HCT116 (cell line): Measurements from ENCODE around the gene ZNF282. TPM values are rescaled to one million over a fixed set of nuclear protein-coding genes. Genes with fewer than 3 reads are reported as not detected.

ENCODE experiments used
- ATAC-seq: fragments of 200-7000 bp; cut with Tn5 transposase; 2 replicates; pipeline ENCODE4 v1.9.1; 2020; ENCODE audit warnings: mild to moderate bottlenecking, moderate library complexity
- BruUV-seq: library from RNA; stranded (reverse); fragments of 400-500 nt; replicated peaks from 2 replicates; lab custom pipeline; 2021; lab: Mats Ljungman, UMichigan
- CTCF ChIA-PET: fragments of 300-600 bp; sonication (Branson Sonifier 250); formaldehyde crosslinking; loops from one replicate; lab custom pipeline; 2021; ENCODE audit warnings: antibody characterized with exemption; lab: Charles Lee
- POLR2A ChIA-PET: fragments of 300-600, 350-600 bp; sonication (Branson Sonifier 250); formaldehyde crosslinking; loops from one replicate; lab custom pipeline; 2021; ENCODE audit warnings: antibody characterized with exemption; lab: Charles Lee
- RAD21 ChIA-PET, 2 experiments: fragments of 300-600 bp; sonication (Branson Sonifier 250); formaldehyde crosslinking; loops; one replicate each; lab custom pipeline; 2023; ENCODE audit warnings: low total read pairs in 2 of 2; ENCODE audit not compliant: uncharacterized antibody in 2 of 2, unreplicated experiment in 2 of 2, low non-redundant PET in 1 of 2; lab: Charles Lee
- DNase-seq: peaks from one replicate; pipeline ENCODE4 v3.0.0-alpha.2; 2010; ENCODE audit warnings: low read depth, low spot score
- H2AFZ ChIP-seq: fragments of 200-600 bp; shearing (Covaris generic), sonication (generic); 2 replicates; pipeline ENCODE4 v1.6.1; 2017; ENCODE audit warnings: low read depth, mixed run types, mixed read lengths, antibody characterized with exemption, low read length; ENCODE audit not compliant: poor library complexity, severe bottlenecking
- H3K27ac ChIP-seq: 2 replicates; pipeline ENCODE4 v1.5.1; 2012; ENCODE audit warnings: low read depth, low read length
- H3K27me3 ChIP-seq: fragments of 200-600 bp; sonication (generic); 2 replicates; pipeline ENCODE4 v1.6.1; 2016; ENCODE audit warnings: mixed run types, low read length, mixed read lengths; ENCODE audit not compliant: insufficient read depth
- H3K36me3 ChIP-seq, 2 experiments: fragments of 200-500 bp in 1 of 2; fragments of 200-600 bp in 1 of 2; sonication (Bioruptor generic) in 1 of 2; sonication (generic) in 1 of 2; 2 replicates each; pipeline versions ENCODE4 v1.5.1 to v1.6.1; 2014 to 2016; ENCODE audit warnings: low read length in 2 of 2, inconsistent platforms in 1 of 2, mixed read lengths in 1 of 2, mixed run types in 1 of 2; ENCODE audit not compliant: insufficient read depth in 2 of 2, control insufficient read depth in 1 of 2
- H3K4me1 ChIP-seq, 2 experiments: fragments of 200-600 bp in 1 of 2; sonication (generic) in 1 of 2; 2 replicates each; pipeline versions ENCODE4 v1.5.1 to v1.6.1; 2012 to 2017; ENCODE audit warnings: low read length in 2 of 2, inconsistent platforms in 1 of 2, mild to moderate bottlenecking in 1 of 2, mixed read lengths in 1 of 2, mixed run types in 1 of 2, moderate library complexity in 1 of 2; ENCODE audit not compliant: insufficient read depth in 2 of 2, control insufficient read depth in 1 of 2
- H3K4me2 ChIP-seq: fragments of 200-600 bp; sonication (generic); 2 replicates; pipeline ENCODE4 v1.6.1; 2017; ENCODE audit warnings: mixed run types, low read length, mixed read lengths
- H3K4me3 ChIP-seq, 2 experiments: fragments of 200-600 bp in 1 of 2; sonication (generic) in 1 of 2; replicated peaks in 1 of 2; 2 replicates each; pipeline ENCODE4 v1.5.1; 2011 to 2016; ENCODE audit warnings: low read length in 2 of 2, control low read depth in 1 of 2, low read depth in 1 of 2, mild to moderate bottlenecking in 1 of 2, mixed read lengths in 1 of 2, mixed run types in 1 of 2
- H3K79me2 ChIP-seq: fragments of 200-600 bp; sonication (generic); 2 replicates; pipeline ENCODE4 v1.6.1; 2017; ENCODE audit warnings: mild to moderate bottlenecking, mixed run types, low read length, moderate library complexity, mixed read lengths; ENCODE audit not compliant: insufficient read depth
- H3K9ac ChIP-seq: fragments of 200-600 bp; sonication (generic); 2 replicates; pipeline ENCODE4 v1.6.1; 2016; ENCODE audit warnings: low read length, mixed read lengths
- H3K9me2 ChIP-seq: fragments of 200-600 bp; sonication (generic), shearing (Covaris generic); 2 replicates; pipeline ENCODE4 v1.6.1; 2017; ENCODE audit warnings: mixed run types, mild to moderate bottlenecking, moderate library complexity; ENCODE audit not compliant: insufficient read depth
- H3K9me3 ChIP-seq, 2 experiments: fragments of 200-500 bp in 1 of 2; fragments of 200-600 bp in 1 of 2; sonication (Bioruptor generic) in 1 of 2; sonication (generic) in 1 of 2; 2 replicates each; pipeline ENCODE4 v1.6.1; 2014 to 2017; ENCODE audit warnings: low read length in 2 of 2, mixed read lengths in 2 of 2, inconsistent platforms in 1 of 2, low read depth in 1 of 2, mild to moderate bottlenecking in 1 of 2, mixed run types in 1 of 2, moderate library complexity in 1 of 2; ENCODE audit not compliant: control insufficient read depth in 1 of 2, insufficient read depth in 1 of 2
- H4K20me1 ChIP-seq: fragments of 200-600 bp; sonication (generic), shearing (Covaris generic); 2 replicates; pipeline ENCODE4 v1.6.1; 2017; ENCODE audit warnings: mixed run types, mild to moderate bottlenecking, moderate library complexity; ENCODE audit not compliant: insufficient read depth
- CTCF ChIP-seq, 3 experiments: fragments of 200-600 bp in 1 of 3; sonication (generic) in 1 of 3; IDR thresholded peaks in 2 of 3; conservative IDR thresholded peaks in 1 of 3; 2 replicates each; pipeline ENCODE4 v1.5.1; 2012 to 2017; ENCODE audit warnings: low read depth in 2 of 3, low read length in 2 of 3, antibody characterized with exemption in 1 of 3, borderline replicate concordance in 1 of 3, control low read depth in 1 of 3, mild to moderate bottlenecking in 1 of 3, mixed read lengths in 1 of 3, mixed run types in 1 of 3, moderate library complexity in 1 of 3; ENCODE audit not compliant: insufficient read depth in 1 of 3
- FOSL1 ChIP-seq: IDR thresholded peaks from 2 replicates; pipeline ENCODE4 v1.6.1; 2012; ENCODE audit warnings: low read depth
- JUND ChIP-seq: IDR thresholded peaks from 2 replicates; pipeline ENCODE4 v1.6.1; 2012
- POLR2A ChIP-seq: IDR thresholded peaks from 2 replicates; pipeline ENCODE4 v1.7.0; 2011; ENCODE audit warnings: borderline replicate concordance; ENCODE audit not compliant: insufficient read depth, insufficient read length; ENCODE audit errors: extremely low read depth
- REST ChIP-seq: IDR thresholded peaks from 2 replicates; pipeline ENCODE4 v1.6.1; 2012; ENCODE audit warnings: low read depth
- SP1 ChIP-seq: IDR thresholded peaks from 2 replicates; pipeline ENCODE4 v1.6.1; 2012; ENCODE audit warnings: low read depth
- ZNF274 ChIP-seq: fragments of 200-500 bp; sonication (Bioruptor generic); IDR thresholded peaks from 2 replicates; pipeline ENCODE4 v1.6.1; 2014; ENCODE audit warnings: mild to moderate bottlenecking, low read depth, low read length, inconsistent platforms
- intact Hi-C: fragments of 100-400 bp; cut with micrococcal nuclease; formaldehyde crosslinking; loops from 2 replicates; pipeline ENCODE4 v1.10.0; 2022
- total RNA-seq: library from RNA; stranded (reverse); gene quantifications from one replicate; pipeline ENCODE4 v1.2.1, GENCODE V29; 2021; ENCODE audit not compliant: unreplicated experiment

The ZNF282 gene
- total RNA-seq, 1 experiment from 2014 or later, result 30.4 TPM

- H3K4me1 ChIP-seq, result peaks cover 8 to 20% of the 10 kb centered on the region in 2 experiments
- no peaks in the 10 kb centered on the region for H3K9me3 ChIP-seq
- POLR2A ChIA-PET, result interaction anchor here (0.9 kb wide), 1 partner anchor 13 kb away, joined by 3 read pairs; no protein-coding TSS in a partner anchor
- BruUV-seq, result no TSS peak
- TF ChIP-seq JUND, result peak; percentile 44; the same call in 1 of the 2 replicates
- no peak; the same call in 1 of the 2 replicates for TF ChIP-seq SP1
- peak; percentile 54; the same call in 1 of the 2 replicates for TF ChIP-seq FOSL1
- peaks cover 10 to 13% of the 10 kb centered on the region in 2 experiments; a peak in 3 of 4 replicates for H3K36me3 ChIP-seq
- peaks cover 29% of the 10 kb centered on the region for H3K79me2 ChIP-seq
- intact Hi-C loops, result no loop called here
- ATAC-seq (peak; percentile 68), DNase-seq (no peak)
- 0 out of 2 replicates have a peak overlapping the region, but pooled peaks have one; percentile 11 for H3K27ac ChIP-seq
- no peak overlapping the region for H3K9ac ChIP-seq
- RAD21 ChIA-PET, result no interaction called here
- H3K9me2 ChIP-seq, result no peaks in the 10 kb centered on the region
- H3K4me2 ChIP-seq, result peak overlapping the region; percentile 55
- no peak overlapping the region for H3K4me3 ChIP-seq
- CTCF ChIA-PET, result interaction anchor here (0.6 to 1.5 kb wide), 2 partner anchors 15 to 24 kb away, joined by 3 to 5 read pairs; partner anchors contain the start of gene ZNF398
- H2AFZ ChIP-seq, result no peak overlapping the region
- H4K20me1 ChIP-seq, result no peaks in the 10 kb centered on the region
- no peaks in the 10 kb centered on the region for H3K27me3 ChIP-seq
Observed at GRCh38 chr7:149161241-149161848, 34.0 kb upstream of the ZNF282 start.

GRCh38 chr7:149166142-149166541 is 29.2 kb upstream of the ZNF282 start:
- no peak overlapping the region for H2AFZ ChIP-seq
- no TSS peak for BruUV-seq
- H3K9ac ChIP-seq, result no peak overlapping the region
- DNase-seq (no peak), ATAC-seq (no peak)
- intact Hi-C loops, result no loop called here
- H4K20me1 ChIP-seq, result no peaks in the 10 kb centered on the region
- no peak for TF ChIP-seq ZNF274
- TF ChIP-seq REST, result no peak
- no peak for TF ChIP-seq FOSL1
- TF ChIP-seq CTCF (IDR thresholded peaks at IDR 0.05 in 2 of 3, conservative IDR thresholded peaks at IDR 0.05 in 1 of 3; ENCODE audit: borderline replicate concordance in 1 of 3, insufficient read depth in 1 of 3, low read depth in 2 of 3, low read length in 2 of 3), result no peak
- TF ChIP-seq POLR2A, result no peak
- no peaks in the 10 kb centered on the region for H3K9me2 ChIP-seq
- H3K4me1 ChIP-seq, result peaks cover 2 to 5% of the 10 kb centered on the region in 2 experiments; a peak in 3 of 4 replicates
- no peaks in the 10 kb centered on the region for H3K9me3 ChIP-seq
- H3K27ac ChIP-seq, result no peak overlapping the region
- POLR2A ChIA-PET, result no interaction called here
- peaks cover 6% of the 10 kb centered on the region for H3K79me2 ChIP-seq
- RAD21 ChIA-PET, result no interaction called here
- CTCF ChIA-PET, result no interaction called here
- no peak overlapping the region for H3K4me3 ChIP-seq
- no peaks in the 10 kb centered on the region for H3K27me3 ChIP-seq
- H3K36me3 ChIP-seq, result peaks cover 26 to 31% of the 10 kb centered on the region in 2 experiments; a peak in 3 of 4 replicates
- H3K4me2 ChIP-seq, result no peak overlapping the region
